Ovary (tissue), 9 donors: ENCODE data around the gene EPHA1. TPM values are rescaled to one million over a fixed set of nuclear protein-coding genes. Genes with fewer than 3 reads are reported as not detected.

Source experiments
- DNase-seq, 5 donors: peaks; one replicate each; pipeline ENCODE4 v3.0.0-alpha.2; 2019 to 2020
- H3K27ac ChIP-seq, 2 donors: fragments of 200-600 bp; one replicate each; pipeline versions ENCODE4 v1.5.1 to v1.8.0; 2019 to 2022
- H3K27me3 ChIP-seq: fragments of 200-600 bp; one replicate; pipeline ENCODE4 v1.8.0; 2022
- H3K36me3 ChIP-seq: fragments of 200-600 bp; sonication (generic); one replicate; pipeline ENCODE4 v1.5.1; 2019
- H3K4me1 ChIP-seq: one replicate; pipeline ENCODE4 v1.8.1; 2013; ENCODE audit warnings: mild to moderate bottlenecking, moderate library complexity; ENCODE audit not compliant: insufficient read depth
- H3K4me3 ChIP-seq: fragments of 200-600 bp; sonication (generic); one replicate; pipeline ENCODE4 v1.5.1; 2017
- H3K9me3 ChIP-seq, 2 donors: fragments of 200-600 bp in 1 of 2; sonication (generic) in 1 of 2; one replicate each; pipeline versions ENCODE4 v1.5.1 to v1.8.1; 2013 to 2019; ENCODE audit warnings: mild to moderate bottlenecking in 1 of 2, moderate library complexity in 1 of 2
- CTCF ChIP-seq, 3 donors: fragments of 450-650 bp in 2 of 3; fragments of 200-600 bp in 1 of 3; IDR thresholded peaks; one replicate each; pipeline versions ENCODE4 v1.5.1 to v1.8.0; 2016 to 2022; ENCODE audit warnings: antibody characterized with exemption in 3 of 3, mild to moderate bottlenecking in 1 of 3
- EP300 ChIP-seq: sonication (generic); formaldehyde crosslinking; IDR thresholded peaks from one replicate; pipeline ENCODE4 v1.6.1; 2017; ENCODE audit warnings: antibody characterized with exemption
- POLR2A ChIP-seq: fragments of 450-650 bp; IDR thresholded peaks from one replicate; pipeline ENCODE4 v1.6.1; 2017; ENCODE audit warnings: antibody characterized with exemption, mild to moderate bottlenecking, moderate library complexity
- WGBS, 3 donors: extraction: QIAGEN DNeasy Blood & Tissue Kit in 1 of 3; methylation state at CpG; one replicate each; pipeline versions ENCODE4 v1.1.5 to v1.1.7; 2013 to 2017; 5-methylcytosine and 5-hydroxymethylcytosine counted together
- intact Hi-C, 4 donors: fragments of 100-400 bp; cut with DNase I; formaldehyde crosslinking; loops; one replicate each; pipeline versions ENCODE4 v1.11.0 to v1.15.1; 2022 to 2023
- polyA plus RNA-seq, 2 donors: library from polyadenylated mRNA; stranded (reverse); fragments of 200-250 nt in 1 of 2; fragments of 350-450 nt in 1 of 2; fragmentation: Illumina TruSeq in 1 of 2; extraction: RNeasy Lipid Tissue Mini Kit (QIAGEN cat#74804) in 1 of 2; gene quantifications; one replicate each; pipeline ENCODE4 v1.2.3, GENCODE V29; 2013 to 2014
- total RNA-seq, 7 donors: library from RNA; depleted of rRNA in 2 of 7; stranded (reverse); fragments of >200 nt in 2 of 7; fragmentation: NEBNext Ultra II Directional in 3 of 7; extraction: Animal tissue kit (Norgen Biotek cat#: 25700) in 3 of 7; gene quantifications; one replicate each; pipeline versions ENCODE4 v1.1.0 to v1.2.4, GENCODE V29; 2016 to 2023
- donor health status: DM: no; HTN: no; CAD: no; lungs with moderate emphysema.
- donor health status: DM: no; HTN: no; CAD: no.
- donor health status: Bipolar disorder and iron deficiency.
- donor health status: DM: yes; HTN: yes; CAD: no.
- donor health status: DM: no; HTN: no; CAD: no.
- donor health status: DM: yes; HTN: yes; CAD: no.

The EPHA1 gene
- total and polyA plus RNA-seq, 9 donors, result 0.21 to 21.3 (median 1.7) TPM; not detected in 1

- no peaks in the 10 kb centered on the region for H3K27me3 ChIP-seq
- H3K9me3 ChIP-seq, result no peaks in the 10 kb centered on the region
- H3K27ac ChIP-seq, result no peak overlapping the region
- intact Hi-C loops, result no loop called here
- DNase-seq, result no peak
- no peak overlapping the region for H3K4me3 ChIP-seq
- H3K4me1 ChIP-seq, result peaks cover 19% of the 10 kb centered on the region
- WGBS, 3 donors, result 75 to 86% (median 83%) methylated on average over 18 to 21 of the region's 21 CpGs
- no peaks in the 10 kb centered on the region for H3K36me3 ChIP-seq
- TF ChIP-seq POLR2A, result no peak
- TF ChIP-seq EP300, result no peak
- TF ChIP-seq CTCF (IDR thresholded peaks at IDR 0.05), result no peak
Measured at GRCh38 chr7:143395187-143396149, 13.2 kb downstream of the EPHA1 start.

GRCh38 chr7:143394777-143395176 is 13.9 kb downstream of the EPHA1 start:
- WGBS, 3 donors, result 81 to 94% (median 91%) methylated on average over 6 of the region's 6 CpGs
- intact Hi-C loops, result no loop called here
- no peak for DNase-seq
- no peaks in the 10 kb centered on the region for H3K36me3 ChIP-seq
- H3K27ac ChIP-seq, result no peak overlapping the region
- peaks cover 19% of the 10 kb centered on the region for H3K4me1 ChIP-seq
- TF ChIP-seq CTCF (IDR thresholded peaks at IDR 0.05), result no peak
- no peak for TF ChIP-seq POLR2A
- TF ChIP-seq EP300, result no peak
- H3K9me3 ChIP-seq, result no peaks in the 10 kb centered on the region
- no peak overlapping the region for H3K4me3 ChIP-seq
- no peaks in the 10 kb centered on the region for H3K27me3 ChIP-seq

- TF ChIP-seq EP300 (no peak), POLR2A (no peak)
- peaks cover 19% of the 10 kb centered on the region for H3K4me1 ChIP-seq
- H3K27me3 ChIP-seq, result no peaks in the 10 kb centered on the region
- DNase-seq, result no peak
- no peaks in the 10 kb centered on the region for H3K36me3 ChIP-seq
- 92 to 95% (median 93%) methylated on average over 6 of the region's 6 CpGs for WGBS, 3 donors
- no peak overlapping the region for H3K27ac ChIP-seq
- intact Hi-C loops, result no loop called here
- H3K9me3 ChIP-seq, result no peaks in the 10 kb centered on the region
- H3K4me3 ChIP-seq, result no peak overlapping the region
Measured at GRCh38 chr7:143394068-143394467, 14.6 kb downstream of the EPHA1 start.

- WGBS, 3 donors, result 76 to 84% (median 81%) methylated on average over 14 of the region's 14 CpGs
- no peaks in the 10 kb centered on the region for H3K27me3 ChIP-seq
- H3K9me3 ChIP-seq, result no peaks in the 10 kb centered on the region
- H3K4me1 ChIP-seq, result peaks cover 19% of the 10 kb centered on the region
- no peak overlapping the region for H3K27ac ChIP-seq
- no peak for DNase-seq
- intact Hi-C loops, result no loop called here
- H3K36me3 ChIP-seq, result no peaks in the 10 kb centered on the region
- TF ChIP-seq EP300 (no peak), CTCF (IDR thresholded peaks at IDR 0.05) (no peak), POLR2A (no peak)
- no peak overlapping the region for H3K4me3 ChIP-seq
Measured at GRCh38 chr7:143393267-143394041, 15.2 kb downstream of the EPHA1 start.
